Measurements from ENCODE around the gene PIK3R1.
"Not testable (repeated sequence)": the region's sequence is repeated elsewhere in the genome, so short reads cannot be mapped to it uniquely, and the experiment has no call there.

PIK3R1 gene

GRCh38 chr5:68193481-68194036 lies 22.0 kb upstream of the PIK3R1 start:
- no peak for DNase-seq (ENCODE audit: low read depth)

- DNase-seq (ENCODE audit: low read depth), result no peak
These were observed 21.2 kb upstream of the PIK3R1 start for GRCh38 chr5:68194386-68194785.

DNA sequence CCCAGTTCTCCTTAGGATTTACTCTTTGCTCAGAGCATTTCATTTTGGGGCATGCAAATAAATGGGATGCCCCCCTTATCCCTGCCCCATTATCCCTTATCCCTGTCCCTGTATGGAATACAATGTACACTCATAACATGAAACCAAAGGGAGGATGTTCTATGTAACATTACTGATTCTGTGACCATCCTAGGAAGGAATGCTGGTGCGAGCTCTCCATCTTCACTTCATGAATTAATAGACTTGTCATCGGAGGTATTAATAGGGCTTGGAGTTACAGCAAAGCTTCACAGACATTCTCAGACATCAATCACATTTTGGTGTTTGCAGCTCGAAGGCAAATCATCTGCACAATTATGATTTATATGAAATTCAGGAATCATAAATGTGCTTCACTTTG lies 20.4 kb upstream of the PIK3R1 start:
- no peak for DNase-seq (ENCODE audit: low read depth)

DNA sequence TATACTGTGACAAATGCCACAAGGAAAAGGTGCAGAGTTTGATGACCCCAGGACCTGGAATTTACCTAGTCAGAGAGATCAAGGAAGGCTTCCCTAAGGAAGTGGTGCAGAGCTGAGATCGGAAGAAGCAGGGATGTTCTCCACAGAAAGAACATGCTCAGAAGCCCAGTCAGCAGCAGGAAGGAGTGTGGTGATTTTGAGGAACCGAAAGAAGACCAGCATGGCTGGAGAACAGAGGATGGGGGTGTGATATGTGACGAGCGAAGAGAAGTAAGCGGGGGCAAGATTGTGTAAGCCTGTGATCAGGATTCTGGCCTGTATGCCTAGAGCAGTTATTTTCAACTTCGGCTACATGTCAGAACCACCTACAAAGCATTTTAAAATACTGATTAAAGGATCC lies 18.7 kb upstream of the PIK3R1 start:
- no peak for DNase-seq (ENCODE audit: low read depth)

- DNase-seq (ENCODE audit: low read depth), result no peak
These were observed 15.3 kb upstream of the PIK3R1 start for GRCh38 chr5:68200288-68200687.

DNA sequence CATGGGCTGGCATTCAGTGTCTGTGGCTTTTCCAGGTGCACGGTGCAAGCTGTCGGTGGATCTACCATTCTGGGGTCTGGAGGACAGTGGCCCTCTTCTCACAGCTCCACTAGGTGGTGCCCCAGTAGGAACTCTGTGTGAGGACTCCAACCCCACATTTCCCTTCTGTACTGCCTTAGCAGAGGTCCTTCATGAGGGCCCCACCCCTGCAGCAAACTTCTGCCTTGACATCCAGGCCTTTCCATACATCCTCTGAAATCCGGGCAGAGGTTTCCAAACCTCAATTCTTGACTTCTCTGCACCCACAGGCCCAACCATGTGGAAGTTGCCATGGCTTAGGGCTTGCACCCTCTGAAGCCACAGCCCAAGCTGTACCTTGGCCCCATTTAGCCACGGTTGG lies 4.9 kb upstream of the PIK3R1 start:
- not testable (repeated sequence) for DNase-seq (ENCODE audit: low read depth)

DNA sequence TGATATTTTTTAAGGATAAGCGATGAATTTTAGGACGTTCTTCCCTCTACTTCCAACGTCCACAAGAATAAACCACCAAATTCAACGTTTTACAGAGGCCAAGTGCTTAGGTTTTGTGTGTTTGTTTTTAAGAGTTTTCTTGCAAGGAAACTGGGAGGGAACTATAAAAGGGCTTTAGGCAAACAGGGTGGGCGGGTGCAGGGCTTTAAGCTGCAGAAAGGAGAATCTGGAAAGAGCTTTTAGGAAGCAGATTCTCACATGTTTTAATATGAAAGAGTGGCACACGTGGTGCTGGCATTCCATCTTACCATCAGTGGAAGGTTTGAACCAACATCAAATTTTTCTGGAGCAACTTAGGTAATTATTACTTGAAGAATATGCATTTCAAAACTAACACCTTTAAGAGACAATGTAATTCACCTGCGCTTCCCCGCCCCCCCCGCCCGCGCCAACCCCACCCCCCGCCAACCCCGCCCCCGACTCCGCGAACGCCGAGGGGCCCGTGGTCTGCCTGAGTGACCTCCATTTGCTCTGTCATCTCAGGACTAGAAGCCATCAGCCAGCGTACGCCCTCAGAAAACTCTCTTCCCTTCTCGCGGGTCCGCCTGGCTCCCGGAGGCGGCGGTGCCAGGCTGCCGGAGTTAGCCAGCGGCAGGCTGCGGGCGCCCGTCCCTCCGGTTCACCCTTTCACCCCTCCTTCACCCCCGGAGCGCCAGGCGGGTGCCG lies 911 bp upstream of the PIK3R1 start:
- DNase-seq (ENCODE audit: low read depth), result no peak

GRCh38 chr5:68215898-68216244 lies 315 bp downstream of the PIK3R1 start:
- DNase-seq (ENCODE audit: low read depth), result no peak

GRCh38 chr5:68216245-68217046 lies 890 bp downstream of the PIK3R1 start:
- DNase-seq (ENCODE audit: low read depth), result peak; percentile 26

DNA sequence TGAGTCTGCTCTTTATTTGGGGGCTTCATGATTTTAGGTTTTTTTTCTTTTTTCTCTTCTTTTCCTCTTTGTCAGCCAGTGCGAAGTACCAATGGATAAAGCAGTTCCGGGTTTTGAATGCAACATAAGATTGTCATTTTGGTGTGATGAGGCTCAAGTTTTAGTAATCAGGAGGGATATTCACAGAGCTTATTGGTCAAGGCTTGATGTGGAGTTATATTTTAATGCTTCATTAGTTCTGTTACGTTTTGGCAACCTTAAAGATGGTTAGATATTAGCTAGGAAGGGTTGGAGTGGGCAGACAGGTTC lies 1.4 kb downstream of the PIK3R1 start:
- DNase-seq (ENCODE audit: low read depth), result no peak

GRCh38 chr5:68217528-68217927 lies 2.0 kb downstream of the PIK3R1 start:
- no peak for DNase-seq (ENCODE audit: low read depth)

- no peak for DNase-seq (ENCODE audit: low read depth)
These were observed 3.7 kb downstream of the PIK3R1 start for GRCh38 chr5:68219161-68219816.

- no peak for DNase-seq (ENCODE audit: low read depth)
These were observed 4.7 kb downstream of the PIK3R1 start for GRCh38 chr5:68220260-68220659.

DNA sequence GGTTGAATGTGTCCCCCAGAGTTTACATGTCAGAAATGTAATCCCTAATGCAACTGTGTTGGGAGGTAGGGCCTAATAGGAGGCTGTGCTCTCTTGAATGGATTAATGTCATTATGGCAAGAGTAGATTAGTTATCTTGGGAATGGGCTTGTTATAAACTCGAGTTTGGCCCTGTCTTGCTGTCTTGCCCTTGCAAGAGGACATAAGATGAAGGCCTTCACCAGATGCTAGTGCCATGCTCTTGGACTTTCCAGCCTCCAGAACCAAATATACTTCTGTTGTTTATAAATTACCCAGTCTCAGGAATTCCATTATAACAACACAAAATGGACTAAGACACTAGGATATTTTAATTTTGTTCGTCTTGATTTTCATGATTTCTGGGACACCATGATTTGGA lies 5.4 kb downstream of the PIK3R1 start:
- DNase-seq (ENCODE audit: low read depth), result no peak

DNA sequence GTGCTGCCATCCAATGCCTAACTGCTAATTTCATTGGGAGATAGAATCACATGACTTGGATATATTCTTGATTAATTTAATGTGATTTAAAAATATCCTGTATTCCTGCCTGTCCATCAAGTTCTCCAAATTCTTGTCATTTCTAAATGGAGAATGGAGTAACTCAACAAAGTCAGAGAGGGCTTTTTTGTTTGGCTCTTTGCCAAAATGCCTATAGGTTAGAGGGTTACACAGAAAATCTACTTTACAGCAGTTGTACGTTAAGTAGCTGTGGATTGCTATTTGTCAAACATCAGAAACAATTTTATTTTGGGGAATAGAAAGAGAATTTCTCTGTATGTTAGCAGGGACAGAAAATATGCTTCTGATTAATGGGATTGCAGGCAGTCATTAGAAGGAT lies 5.9 kb downstream of the PIK3R1 start:
- no peak for DNase-seq (ENCODE audit: low read depth)

- no peak for DNase-seq (ENCODE audit: low read depth)
These were observed 6.8 kb downstream of the PIK3R1 start for GRCh38 chr5:68222310-68222709.

- DNase-seq (ENCODE audit: low read depth), result no peak
These were observed 7.3 kb downstream of the PIK3R1 start for GRCh38 chr5:68222824-68223354.

GRCh38 chr5:68223904-68224303 lies 8.3 kb downstream of the PIK3R1 start:
- no peak for DNase-seq (ENCODE audit: low read depth)

GRCh38 chr5:68224509-68225187 lies 9.1 kb downstream of the PIK3R1 start:
- no peak for DNase-seq (ENCODE audit: low read depth)

DNA sequence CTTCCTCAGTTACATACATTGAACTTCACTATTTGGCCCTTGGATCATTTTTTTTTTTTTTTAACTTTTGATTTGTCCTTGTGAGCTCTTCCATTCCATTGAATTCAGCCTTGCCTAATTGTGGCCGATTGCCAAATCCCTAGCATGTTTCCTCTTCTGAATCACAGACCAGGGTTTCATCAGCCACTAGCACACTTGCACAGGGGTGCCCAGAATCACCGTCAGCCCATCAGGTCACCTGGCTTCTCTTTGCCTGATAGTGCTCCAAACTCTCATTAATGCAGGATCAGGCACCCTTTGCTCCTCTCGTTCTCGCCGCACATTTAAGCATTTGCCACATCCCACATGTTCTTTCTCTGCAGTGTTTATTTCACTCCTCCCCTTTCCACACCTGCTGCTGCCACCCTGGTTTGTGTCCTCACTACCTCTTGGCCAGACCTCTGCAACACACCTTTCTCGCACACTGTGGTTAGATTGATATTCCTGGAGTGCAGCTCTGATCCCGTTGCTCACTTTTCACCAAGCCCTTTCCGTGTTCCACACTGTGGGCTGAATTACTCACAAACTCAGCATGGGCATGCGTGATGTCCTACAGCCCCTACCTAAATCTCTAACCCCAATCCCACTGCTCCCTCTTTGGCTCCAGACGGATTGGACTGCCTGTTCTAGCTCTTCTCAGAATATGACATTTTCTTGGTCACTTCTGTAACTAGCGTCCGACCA lies 9.8 kb downstream of the PIK3R1 start:
- DNase-seq (ENCODE audit: low read depth), result no peak

- no peak for DNase-seq (ENCODE audit: low read depth)
These were observed 10.5 kb downstream of the PIK3R1 start for GRCh38 chr5:68225911-68226545.
